NAMALWA (cell line): ENCODE data around the gene ENPP6.

ENCODE experiments used
- DNase-seq: peaks from one replicate; pipeline ENCODE4 v3.0.0-alpha.2; 2015; ENCODE audit warnings: low spot score

ENPP6 gene

DNA sequence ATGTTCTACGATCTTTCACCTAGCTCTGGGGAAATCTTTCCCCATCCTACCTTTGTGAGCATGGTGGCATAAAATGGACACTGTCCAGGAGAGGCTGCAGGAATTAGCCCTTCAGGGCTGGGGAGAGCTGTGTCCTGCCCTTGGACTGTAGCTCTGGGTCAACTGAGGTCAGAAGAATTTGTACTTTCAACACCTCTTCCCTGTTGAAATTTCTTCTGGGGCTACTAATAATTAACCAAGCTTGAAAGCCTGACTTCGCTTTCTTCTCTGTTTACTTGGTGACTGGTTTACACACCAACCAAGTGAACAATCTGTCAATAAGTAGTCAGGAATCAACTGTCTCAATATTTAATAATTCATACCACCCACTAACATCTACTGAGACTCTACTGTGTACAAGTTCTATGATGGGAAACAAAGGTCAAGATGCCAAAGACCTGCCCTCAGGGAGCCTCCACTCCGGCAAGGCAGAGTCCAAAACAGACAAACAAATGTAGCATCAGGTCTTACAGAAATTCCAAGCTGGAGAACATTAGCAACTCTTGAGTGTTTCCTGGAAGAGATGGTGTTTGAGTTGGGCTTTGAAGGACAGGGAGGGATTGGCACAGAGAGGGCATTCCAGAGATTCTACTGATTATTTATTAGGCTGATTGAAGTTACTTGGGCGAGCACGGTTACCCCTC lies 113.1 kb downstream of the ENPP6 start:
- no peak for DNase-seq

DNA sequence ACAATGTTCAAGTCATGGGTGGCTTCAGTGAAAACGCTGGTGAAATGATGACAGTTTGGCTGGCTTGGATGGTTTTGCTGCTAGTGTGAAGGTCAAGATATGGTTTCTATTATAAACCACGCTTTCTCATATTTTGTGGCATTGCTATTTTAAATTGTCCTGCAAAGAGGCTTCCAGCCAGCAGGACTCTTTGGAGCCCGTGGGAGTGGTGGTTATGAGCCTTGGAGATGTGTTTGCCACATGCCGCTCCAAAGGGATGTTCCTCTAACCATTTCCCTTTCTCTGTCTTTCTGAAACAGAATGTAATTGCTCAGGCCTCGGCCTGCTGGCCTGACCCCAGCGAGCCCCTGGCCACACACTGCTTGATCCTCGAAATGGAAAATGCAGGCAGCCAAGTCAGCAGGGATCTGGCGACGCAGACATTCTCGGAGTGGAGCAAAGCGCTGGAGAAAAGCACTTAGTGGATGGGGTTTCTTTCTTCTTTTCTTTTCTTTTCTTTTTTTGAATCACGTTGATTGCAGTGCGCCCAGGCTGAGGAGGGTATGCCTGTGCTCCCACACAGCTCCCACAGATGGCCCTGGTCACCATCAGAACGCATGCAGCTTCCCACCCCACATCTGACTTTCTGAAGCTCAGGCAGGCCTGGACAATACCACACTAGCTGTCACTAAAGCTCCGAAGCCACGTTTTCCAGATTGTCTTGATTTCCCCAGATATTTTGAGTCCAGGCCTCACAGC lies 114.0 kb downstream of the ENPP6 start:
- DNase-seq, result no peak

DNA sequence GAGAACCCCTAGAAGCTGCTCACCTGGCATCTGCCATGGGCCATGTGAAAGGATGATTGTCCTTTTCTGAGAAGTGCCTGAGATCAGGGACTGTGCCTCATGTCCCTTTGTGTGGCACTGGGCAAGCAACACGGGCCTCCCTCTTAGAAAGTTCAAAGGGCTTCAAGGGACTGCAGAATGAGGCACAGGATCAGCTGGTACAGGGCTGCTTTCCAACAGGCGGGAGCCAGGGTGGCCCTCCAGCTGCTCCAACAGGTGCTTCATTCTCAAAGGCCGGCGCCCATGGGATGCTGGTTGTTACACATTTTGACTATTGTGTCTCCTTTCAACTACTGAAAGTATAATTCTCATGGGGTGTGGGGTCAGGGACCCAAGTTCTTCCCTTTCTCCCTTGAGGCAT lies 114.7 kb downstream of the ENPP6 start:
- DNase-seq, result no peak

DNA sequence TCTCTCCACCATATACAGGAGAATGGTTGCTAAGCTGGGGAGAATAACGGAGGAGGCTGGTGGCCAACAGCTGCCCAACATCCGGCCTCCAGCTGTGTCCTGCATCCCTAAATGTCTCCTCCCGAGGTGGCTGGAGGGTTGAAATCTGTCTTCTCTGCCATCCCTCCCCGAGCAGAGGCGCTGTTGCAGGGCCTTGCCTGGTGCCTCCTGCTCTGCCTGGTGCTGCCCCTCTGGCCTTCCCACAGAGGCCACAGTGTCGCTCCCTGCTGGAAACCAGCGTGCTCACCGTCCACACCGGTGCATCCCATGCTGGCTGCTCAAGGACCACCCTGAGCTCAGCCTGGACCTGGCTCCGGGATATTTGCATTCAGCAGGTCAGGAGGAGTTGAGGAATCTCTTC lies 115.2 kb downstream of the ENPP6 start:
- no peak for DNase-seq

DNA sequence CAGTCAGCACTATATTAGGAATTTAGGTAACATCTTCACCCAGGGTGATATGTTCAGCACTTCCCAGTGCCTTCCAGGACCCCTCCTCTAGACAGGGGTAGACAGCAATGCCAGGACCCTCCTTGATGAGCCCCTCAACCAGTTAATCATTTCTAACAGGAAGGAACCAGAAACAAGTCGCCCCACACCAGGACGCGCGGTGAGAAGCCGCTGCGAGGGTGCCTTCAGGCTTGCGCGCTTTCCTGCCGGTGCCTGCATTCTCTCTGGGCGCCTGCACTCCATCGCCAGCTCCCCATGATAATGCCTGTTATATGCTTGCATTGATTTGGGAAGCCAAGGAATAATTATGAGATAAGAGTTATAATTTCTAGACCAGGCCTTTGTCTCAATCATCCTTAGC lies 116.0 kb downstream of the ENPP6 start:
- no peak for DNase-seq

DNA sequence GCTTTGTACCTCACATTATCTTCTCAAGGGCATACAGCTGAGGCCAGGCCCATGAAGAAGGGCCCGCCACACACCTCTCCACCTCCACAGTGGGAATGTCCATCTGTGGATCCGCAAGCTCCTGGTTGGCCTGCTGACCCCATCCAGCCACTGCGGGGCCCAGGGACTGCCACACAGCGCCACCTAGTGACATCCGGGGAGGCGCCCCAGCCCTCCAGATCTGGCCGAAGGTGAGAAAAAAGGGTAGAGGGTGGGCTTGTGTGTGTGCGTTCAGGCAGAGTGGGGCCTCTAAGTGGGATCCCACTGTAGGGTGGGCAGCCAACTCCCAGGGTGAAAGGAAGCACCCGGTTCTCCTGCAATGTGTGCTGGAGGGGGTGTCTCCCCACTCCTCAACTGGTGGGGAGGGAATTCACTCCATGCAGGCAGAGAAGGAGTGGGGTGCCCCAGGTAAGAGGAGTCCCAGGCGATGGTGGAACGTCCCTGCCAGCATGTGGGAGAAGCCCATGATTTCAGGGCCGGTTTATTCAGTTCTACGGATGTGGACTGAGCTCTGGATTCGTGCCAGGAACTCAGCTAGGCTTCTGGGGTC lies 117.3 kb downstream of the ENPP6 start:
- peak; percentile 64 for DNase-seq

DNA sequence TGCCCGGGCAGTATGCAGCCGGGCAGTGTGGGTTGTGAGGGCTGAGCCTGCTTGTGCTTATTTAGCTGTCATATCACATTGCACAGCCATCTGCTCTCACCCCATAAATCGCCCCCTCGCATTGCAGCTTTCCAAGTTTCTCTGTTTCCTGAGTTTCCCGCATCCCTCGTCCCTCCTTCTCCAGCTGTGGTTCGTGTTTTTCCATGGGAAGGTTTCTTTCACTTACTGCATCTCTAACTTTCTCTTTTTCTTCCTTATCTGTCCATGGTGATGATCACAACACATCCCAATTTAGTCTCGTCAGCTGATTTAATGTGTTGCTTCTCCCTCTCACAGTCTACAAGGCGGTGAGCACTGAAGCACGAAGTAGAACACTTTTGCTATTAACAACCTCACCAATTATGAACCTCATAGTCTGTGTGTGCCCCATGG lies 118.1 kb downstream of the ENPP6 start:
- no peak for DNase-seq

DNA sequence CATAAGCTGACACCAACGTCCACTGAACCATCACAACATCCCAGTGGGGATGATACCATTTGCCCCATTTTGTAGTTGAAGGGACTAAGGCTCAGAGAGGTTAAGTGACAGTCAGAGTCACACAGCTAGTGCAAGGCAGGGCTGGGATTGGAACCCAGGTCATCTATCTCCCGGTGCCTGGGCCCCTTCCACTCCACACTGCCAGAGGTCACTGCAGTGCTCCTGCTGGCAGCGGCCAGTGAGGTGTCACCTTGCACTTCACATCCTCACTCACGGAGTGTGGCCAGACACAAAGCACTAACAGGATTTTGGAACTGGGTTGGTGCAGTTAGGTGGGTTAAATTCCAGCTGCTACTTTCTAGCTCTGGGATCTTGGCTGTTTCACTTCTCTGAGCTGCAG lies 118.7 kb downstream of the ENPP6 start:
- no peak for DNase-seq

DNA sequence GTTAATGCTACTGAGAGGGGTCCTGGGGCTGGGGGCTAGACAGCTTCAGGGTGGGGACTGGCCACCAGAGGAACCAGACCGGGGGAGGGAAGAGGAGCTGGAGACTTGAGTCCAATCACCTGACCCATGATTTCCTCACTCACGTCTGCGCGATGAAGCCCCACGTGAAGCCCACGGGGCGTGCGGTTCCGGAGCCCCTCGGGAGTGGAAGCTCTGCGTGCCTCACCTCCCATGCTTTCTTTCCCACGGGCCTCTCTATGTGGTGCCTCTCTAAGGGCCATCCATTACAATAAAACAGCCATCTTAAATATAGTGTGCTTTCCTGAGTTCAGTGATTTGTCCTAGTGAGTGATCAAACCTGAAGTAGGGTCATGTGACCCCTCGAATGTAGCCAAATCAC lies 119.9 kb downstream of the ENPP6 start:
- DNase-seq, result no peak

DNA sequence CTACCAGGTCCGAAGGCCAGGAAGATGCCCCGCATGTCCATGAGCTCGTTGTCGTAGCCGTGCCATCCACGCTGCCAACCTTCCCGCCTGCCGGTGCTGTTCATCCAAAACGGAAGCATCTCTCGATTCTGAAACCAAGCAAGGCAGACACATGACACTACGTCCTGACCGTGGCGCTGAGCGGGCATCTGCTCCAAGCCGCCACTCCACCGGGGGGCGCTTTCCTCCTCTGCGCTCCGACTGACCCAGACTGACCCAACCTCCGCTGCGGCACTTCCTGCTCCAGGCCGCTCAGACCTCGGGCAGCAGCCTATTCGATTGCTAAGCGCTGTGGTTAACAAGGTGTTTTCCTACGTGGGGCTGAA lies 120.5 kb downstream of the ENPP6 start:
- no peak for DNase-seq

DNA sequence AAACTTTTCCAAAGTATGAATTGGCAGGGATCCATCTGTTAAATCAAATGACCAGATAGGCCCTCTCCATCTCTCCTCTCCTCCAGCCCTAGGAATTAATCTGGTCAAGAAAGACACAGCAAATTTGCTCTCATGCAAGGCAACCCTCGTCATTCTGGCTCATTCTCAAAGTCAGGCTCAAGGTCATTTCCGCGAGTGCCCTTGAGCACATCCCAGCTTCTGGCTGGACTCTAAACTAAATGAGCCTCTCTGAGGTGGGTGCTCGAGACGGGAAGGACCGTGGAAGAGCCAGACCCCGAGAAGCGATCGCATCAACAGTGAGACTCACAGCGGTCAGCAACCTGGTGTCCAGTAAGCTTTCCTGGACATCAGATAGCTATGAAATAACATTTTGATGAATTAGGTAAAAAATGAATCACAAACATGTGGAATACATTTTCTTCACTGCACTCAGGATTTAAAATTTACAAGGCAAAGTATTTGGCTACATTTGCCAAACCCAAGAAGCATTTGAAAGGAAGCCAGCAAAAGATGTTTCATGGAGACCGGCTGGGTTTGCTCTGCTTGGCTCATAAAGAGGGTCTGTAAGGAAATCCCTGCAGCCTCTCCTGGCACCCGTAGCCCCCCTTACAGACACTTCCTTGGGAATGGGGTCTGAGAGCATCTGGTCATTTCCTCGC lies 121.0 kb downstream of the ENPP6 start:
- DNase-seq, result no peak

DNA sequence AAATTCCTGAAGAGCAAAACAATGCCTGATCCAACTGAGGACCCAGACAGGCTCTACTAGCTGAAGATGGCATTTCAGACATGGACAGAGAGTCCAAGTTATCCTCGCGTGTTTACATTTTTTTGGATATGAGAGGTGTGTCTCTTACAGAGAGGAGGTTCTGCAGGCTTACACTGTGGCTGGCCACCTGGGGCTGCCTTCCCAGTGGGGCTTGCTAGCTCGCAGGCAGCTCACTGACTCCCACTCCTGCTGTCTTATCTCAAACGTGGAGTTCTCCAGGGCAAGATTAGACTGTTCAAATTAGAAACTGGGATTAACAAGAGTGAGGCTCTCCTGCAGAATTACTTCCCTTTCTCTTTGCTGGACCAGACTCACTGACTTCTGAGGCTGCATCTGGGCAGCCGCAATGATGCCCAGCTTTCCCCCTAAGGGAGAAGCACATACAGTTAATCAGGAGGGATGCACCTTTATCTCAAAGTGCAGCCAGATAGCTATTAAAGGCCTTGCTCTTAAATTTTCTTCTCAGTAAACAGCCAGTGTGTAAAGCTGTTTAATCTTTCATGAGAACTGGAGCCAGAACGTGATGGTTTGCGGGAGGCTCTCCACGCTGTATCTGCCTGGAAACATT lies 123.0 kb downstream of the ENPP6 start:
- DNase-seq, result no peak

DNA sequence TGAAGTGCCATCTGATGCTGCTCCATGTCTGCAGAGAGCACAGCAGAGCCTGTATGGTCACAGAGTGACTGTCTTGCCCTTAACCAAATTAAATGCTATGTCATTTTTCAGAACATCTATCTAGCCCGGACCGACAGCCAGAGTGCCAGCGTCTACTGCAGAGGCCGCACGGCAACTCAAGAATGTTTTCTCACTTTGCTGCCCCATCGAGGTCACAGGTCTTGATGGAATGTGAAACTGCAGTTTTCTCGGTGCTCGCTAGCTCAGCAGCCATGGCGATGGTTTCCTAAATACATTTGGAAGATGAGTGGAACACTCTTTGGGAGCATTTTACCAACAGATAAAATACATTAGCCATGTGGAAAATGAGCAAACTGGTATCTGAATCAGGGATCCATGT lies 125.7 kb downstream of the ENPP6 start:
- no peak for DNase-seq

DNA sequence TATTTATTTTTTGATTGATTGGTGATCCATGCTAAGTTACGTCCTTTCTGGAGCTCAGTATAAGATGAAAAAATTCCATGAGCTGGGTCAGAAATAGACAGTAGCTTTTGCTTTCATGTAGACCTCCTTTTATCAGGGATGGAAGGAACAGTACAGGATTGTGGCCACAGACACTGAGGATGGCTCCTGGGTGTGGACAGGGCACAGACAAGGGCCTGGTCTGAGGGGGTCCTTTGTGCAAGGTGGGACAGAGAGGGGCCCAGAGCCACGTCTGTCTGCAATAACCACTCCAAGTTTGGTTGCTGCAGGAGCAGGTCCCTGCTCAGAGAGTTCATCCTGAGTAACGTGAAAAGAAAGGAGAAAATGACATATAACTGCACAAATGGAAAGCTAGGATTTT lies 127.1 kb downstream of the ENPP6 start:
- no peak for DNase-seq

DNA sequence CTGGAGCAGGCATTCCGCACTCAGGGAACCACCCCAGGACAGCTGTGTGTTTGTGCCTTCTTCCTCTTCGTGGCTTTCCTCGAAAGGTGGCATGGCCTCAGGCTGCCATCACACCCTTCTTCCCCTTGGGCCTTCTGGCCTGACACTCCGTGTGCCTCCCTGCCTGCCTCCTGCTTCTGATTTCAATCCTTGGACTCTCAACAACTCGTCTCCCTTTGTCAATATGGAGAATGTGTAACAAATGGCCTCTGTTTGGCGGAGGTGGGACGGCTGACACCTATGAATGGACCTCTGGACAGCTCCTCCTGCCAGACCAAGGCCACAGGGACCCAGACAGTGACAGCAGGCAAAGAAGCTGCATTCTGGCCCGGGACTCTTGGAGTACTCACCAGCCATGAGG lies 137.0 kb downstream of the ENPP6 start:
- no peak for DNase-seq

DNA sequence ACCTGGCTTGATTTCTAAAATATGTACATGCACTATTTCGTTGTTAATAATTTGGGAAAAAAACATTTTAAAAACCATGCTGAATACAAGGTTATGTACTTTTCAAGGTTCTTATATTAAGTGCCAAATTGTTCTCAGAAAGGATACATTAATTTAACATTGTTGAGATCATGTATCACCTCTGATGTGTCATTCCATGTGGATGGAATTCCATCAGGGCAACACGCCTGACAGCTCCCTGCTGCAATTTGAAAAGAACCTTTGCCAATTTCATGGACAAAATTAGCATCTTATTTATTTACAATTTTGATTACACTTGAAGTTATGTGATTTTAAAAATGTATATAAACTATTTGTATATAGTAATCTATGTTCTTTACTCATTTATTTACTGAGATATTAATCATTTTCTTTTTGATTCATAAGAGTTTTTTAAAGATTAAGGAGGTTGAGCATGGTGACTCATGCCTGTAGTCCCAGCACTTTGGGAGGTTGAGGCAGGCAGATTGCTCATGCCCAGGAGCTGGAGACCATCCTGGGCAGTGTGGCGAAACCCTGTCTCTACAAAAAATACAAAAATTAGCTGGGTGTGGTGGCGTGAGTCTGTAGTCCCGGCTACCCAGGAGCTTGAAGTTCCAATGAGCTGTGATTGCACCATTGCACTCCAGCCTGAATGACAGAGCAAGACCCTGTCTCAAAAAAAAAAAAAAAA lies 142.8 kb downstream of the ENPP6 start:
- DNase-seq, result no peak

DNA sequence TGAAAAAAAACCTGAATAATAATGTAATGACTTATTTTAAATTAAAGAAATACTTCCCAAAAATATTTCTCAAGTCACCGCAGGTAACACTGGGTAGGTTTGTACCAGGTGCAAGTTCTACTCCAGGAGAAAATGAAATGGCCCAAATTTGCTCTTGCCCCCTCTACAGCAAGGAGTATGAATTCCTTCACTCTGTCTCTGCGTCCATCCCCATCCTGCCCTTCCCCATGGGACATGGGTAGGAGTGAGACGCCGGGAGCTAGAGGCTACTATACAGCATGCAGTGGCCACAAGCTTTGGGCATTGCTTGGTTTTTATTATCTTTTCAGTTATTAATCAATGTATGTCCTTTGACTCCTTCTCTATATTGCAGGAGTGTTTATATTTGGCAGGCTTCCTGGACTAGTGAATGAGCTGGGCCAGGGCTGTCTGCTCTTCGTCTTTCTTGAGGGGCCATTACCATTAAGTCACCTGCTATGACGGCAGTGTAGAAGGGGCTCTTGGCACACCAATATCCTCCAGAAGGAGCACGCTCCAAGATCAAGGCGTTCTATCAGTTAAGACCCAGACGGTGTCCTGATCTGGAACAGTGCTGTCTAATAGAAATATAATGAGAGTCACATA lies 149.6 kb downstream of the ENPP6 start:
- no peak for DNase-seq

DNA sequence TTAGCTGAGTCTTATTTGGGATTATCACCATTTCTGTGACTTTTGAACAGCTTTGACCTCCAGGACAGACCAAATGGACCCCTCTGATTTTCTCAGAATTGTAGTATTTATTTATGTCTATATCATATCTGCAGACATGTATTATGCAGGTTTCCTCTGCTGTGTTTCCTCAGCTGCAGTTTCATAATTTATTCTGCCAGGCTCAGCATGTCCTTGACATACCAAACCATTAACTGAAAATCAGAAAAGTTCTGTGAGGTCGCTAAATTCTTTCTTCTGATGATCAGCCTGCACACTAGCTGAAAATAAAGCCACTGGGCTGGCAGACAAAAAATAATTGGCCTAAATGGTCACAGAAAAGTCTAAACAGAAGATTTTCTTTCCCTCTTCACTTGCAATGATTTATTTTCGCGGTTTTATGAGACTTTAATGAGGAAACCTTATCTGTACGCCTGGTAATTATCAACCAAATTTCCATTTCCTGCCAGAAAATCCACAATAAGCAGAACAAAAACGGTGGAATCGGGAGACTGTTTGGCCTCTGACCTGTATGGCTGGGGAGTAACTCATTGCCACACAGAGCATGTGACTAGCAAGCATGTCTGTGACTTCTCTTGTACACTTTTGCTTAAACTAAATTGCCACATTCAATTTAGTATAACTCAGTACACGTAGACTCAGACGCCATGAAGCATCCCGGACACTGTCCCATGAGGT lies 150.9 kb downstream of the ENPP6 start:
- DNase-seq, result no peak

DNA sequence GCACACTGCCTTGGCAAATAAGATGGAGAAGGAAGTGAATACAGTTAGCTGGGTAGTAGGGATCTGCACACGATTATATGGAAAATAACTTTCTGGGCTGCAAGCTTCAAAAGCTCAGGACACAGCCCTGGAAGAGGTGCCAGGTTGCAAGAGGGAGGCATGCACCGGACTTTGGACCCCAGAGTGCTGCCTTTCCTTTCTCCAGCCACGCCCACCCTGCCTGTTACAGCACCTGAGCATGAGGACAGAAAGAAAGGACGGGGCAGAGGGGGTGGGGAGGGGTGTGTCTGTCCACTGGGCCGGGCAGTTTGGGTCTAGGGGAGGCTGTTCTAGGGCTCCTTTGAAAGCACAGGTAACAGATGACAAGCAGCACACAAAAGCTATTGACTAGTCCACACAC lies 152.8 kb downstream of the ENPP6 start:
- DNase-seq, result no peak

DNA sequence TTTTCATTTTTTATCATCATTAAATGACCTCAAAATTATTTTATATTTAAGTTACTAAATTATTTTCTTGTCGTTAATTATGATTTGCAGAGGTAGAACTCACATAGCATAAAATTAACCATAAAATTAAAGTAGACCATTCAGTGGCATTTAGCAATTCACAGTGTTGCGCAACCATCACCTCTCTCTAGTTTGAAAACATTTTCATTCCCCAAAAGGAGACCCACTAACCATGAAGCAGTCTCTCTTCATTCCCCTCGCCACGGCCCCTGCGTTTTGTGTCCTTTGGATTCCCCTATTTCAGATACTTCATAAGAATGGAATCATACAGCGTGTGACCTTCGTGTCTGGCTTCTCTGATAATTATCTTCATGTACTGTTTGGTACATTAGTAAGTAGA lies 154.9 kb downstream of the ENPP6 start:
- no peak for DNase-seq

DNA sequence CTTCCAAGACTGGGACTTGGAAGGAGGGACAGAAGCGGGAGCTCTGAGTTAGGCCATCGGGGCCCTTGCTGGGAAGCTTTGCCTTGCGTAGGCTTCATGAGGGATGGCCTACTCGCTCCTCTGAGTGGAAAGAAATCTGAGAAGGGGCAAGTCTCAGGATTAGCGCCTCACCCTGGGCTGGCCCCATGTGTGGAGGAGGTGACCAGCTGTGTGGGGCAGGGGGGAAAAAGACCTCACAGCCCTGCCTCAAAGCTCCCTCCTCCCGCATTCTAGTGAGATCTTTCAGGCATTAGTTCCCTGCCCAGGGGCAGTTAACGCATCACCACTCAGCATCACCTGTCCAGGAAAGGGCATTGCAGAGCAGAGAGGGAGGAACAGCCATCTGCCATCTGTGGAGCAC lies 156.1 kb downstream of the ENPP6 start:
- DNase-seq, result no peak
